Measurements from ENCODE around the gene SLC45A1.

DNA sequence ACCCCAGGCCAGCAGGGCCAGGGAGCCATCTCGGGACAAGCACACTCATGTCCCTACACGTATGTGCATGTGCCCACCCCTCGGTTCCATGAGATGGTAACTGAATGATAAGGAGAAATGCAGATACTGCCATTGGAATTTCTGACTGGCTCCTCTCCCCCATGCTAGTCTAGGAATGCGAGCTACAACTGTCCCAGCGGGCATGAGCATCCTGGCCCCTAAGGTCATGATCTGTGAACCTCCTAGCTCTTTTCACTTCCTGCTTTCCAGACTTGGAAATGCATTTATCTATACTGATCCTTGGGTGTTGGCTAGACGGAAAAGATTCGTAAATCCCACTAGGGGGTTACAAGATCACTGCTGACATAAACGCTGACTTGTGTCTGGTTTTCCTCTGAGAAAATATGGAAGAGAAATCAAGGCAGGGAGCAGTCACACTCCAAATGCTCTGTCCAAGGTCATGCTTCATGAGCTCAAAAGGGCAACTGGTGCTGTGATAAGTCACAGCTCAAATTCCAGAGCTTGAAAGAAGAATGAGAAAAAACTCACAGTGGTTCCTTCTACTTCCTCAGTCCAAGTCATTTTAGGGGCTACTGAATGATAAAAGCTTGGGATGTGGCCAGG lies 49.8 kb downstream of the SLC45A1 start:
- TF ChIP-seq, protein P1, sequence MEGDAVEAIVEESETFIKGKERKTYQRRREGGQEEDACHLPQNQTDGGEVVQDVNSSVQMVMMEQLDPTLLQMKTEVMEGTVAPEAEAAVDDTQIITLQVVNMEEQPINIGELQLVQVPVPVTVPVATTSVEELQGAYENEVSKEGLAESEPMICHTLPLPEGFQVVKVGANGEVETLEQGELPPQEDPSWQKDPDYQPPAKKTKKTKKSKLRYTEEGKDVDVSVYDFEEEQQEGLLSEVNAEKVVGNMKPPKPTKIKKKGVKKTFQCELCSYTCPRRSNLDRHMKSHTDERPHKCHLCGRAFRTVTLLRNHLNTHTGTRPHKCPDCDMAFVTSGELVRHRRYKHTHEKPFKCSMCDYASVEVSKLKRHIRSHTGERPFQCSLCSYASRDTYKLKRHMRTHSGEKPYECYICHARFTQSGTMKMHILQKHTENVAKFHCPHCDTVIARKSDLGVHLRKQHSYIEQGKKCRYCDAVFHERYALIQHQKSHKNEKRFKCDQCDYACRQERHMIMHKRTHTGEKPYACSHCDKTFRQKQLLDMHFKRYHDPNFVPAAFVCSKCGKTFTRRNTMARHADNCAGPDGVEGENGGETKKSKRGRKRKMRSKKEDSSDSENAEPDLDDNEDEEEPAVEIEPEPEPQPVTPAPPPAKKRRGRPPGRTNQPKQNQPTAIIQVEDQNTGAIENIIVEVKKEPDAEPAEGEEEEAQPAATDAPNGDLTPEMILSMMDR (IDR thresholded peaks at IDR 0.05) = no peak
- no peak for TF ChIP-seq POLR2A (IDR thresholded peaks at IDR 0.05)

Data from heart left ventricle (tissue), 13 donors.